Natural killer cell (primary cell): ENCODE results near the gene RBM33. TPM values are rescaled to one million over a fixed set of nuclear protein-coding genes. Genes with fewer than 3 reads are reported as not detected.

Experiments used
- ATAC-seq, 3 donors: fragments of 150-1000 bp in 2 of 3; fragments of 200-7000 bp in 1 of 3; cut with Tn5 transposase; 1 replicate in 1 of 3; 2 replicates in 2 of 3; pipeline ENCODE4 v1.10.0; 2021; ENCODE audit warnings: mild to moderate bottlenecking in 2 of 3, moderate library complexity in 2 of 3
- DNase-seq, 2 donors: peaks; one replicate each; pipeline versions ENCODE4 v3.0.0 to v3.0.0-alpha.2; 2013 to 2021; ENCODE audit warnings: mixed read lengths in 1 of 2
- H3K27ac ChIP-seq: one replicate; pipeline ENCODE4 v1.5.1; 2013; ENCODE audit warnings: mild to moderate bottlenecking, low read length
- H3K27me3 ChIP-seq: one replicate; pipeline ENCODE4 v1.6.1; 2013; ENCODE audit warnings: low read length; ENCODE audit not compliant: control insufficient read depth, insufficient read depth
- H3K36me3 ChIP-seq: one replicate; pipeline ENCODE4 v1.6.1; 2013; ENCODE audit warnings: low read length; ENCODE audit not compliant: control insufficient read depth, insufficient read depth
- H3K4me1 ChIP-seq: one replicate; pipeline ENCODE4 v1.6.1; 2013; ENCODE audit warnings: low read length; ENCODE audit not compliant: control insufficient read depth, insufficient read depth
- H3K4me3 ChIP-seq: one replicate; pipeline ENCODE4 v1.5.1; 2013; ENCODE audit warnings: low read length
- H3K9me3 ChIP-seq: one replicate; pipeline ENCODE4 v1.6.1; 2013; ENCODE audit warnings: low read length; ENCODE audit not compliant: control insufficient read depth, insufficient read depth
- H3K27ac Mint-ChIP-seq, 2 donors: one replicate each; pipeline ENCODE4 v1.8.0; 2022; ENCODE audit warnings: mild to moderate bottlenecking in 2 of 2, mixed read lengths in 2 of 2, moderate library complexity in 1 of 2
- H3K27me3 Mint-ChIP-seq, 2 donors: one replicate each; pipeline ENCODE4 v1.8.0; 2022; ENCODE audit warnings: low read depth in 2 of 2, mixed read lengths in 2 of 2
- H3K36me3 Mint-ChIP-seq: one replicate; pipeline ENCODE4 v1.8.0; 2022; ENCODE audit warnings: mixed read lengths
- H3K4me1 Mint-ChIP-seq, 2 donors: one replicate each; pipeline ENCODE4 v1.8.0; 2022; ENCODE audit warnings: mixed read lengths in 2 of 2
- H3K4me3 Mint-ChIP-seq: one replicate; pipeline ENCODE4 v1.8.0; 2022; ENCODE audit warnings: mild to moderate bottlenecking, moderate library complexity, mixed read lengths
- H3K9me3 Mint-ChIP-seq, 2 donors: one replicate each; pipeline ENCODE4 v1.8.0; 2022; ENCODE audit warnings: mixed read lengths in 2 of 2
- CTCF ChIP-seq: fragments of 200-600 bp; IDR thresholded peaks from one replicate; pipeline ENCODE4 v1.8.0; 2022; ENCODE audit warnings: antibody characterized with exemption
- WGBS: methylation state at CpG from one replicate; pipeline ENCODE4 v1.1.7; 2013; ENCODE audit warnings: missing lambda C conversion rate; ENCODE audit not compliant: insufficient coverage; 5-methylcytosine and 5-hydroxymethylcytosine counted together
- intact Hi-C: fragments of 100-400 bp; cut with micrococcal nuclease; formaldehyde crosslinking; loops from one replicate; pipeline ENCODE4 v1.14.2; 2022
- total RNA-seq, 4 donors: library from RNA; stranded (reverse); fragments of 120-200 nt in 1 of 4; gene quantifications; one replicate each; pipeline versions ENCODE4 v1.2.3 to v1.2.4, GENCODE V29; 2013 to 2022

RBM33 gene
- total RNA-seq, 3 donors from 2014 or later (not counting 1 experiment from before 2014, with no cell fraction given): 161 to 182 (median 182) TPM

GRCh38 chr7:155665957-155666287, 21.5 kb downstream of the RBM33 start:
- Histone ChIP-seq H3K36me3 (peaks cover 7% of the 10 kb centered on the region), H3K4me1 (peaks cover 17% of the 10 kb centered on the region), H3K4me3 (no peak overlapping the region), H3K27ac (no peak overlapping the region), H3K9me3 (no peaks in the 10 kb centered on the region), H3K27me3 (no peaks in the 10 kb centered on the region)
- no peaks in the 10 kb centered on the region for H3K9me3 Mint-ChIP-seq
- H3K36me3 Mint-ChIP-seq: no peaks in the 10 kb centered on the region
- H3K27ac Mint-ChIP-seq: peak overlapping the region; percentile 51 to 76
- DNase-seq (no peak), ATAC-seq (no peak)
- H3K4me3 Mint-ChIP-seq: no peak overlapping the region
- intact Hi-C loops: no loop called here
- peaks cover 84 to 86% of the 10 kb centered on the region in 2 donors for H3K4me1 Mint-ChIP-seq
- no peaks in the 10 kb centered on the region for H3K27me3 Mint-ChIP-seq
- no peak for TF ChIP-seq CTCF
- 85% methylated on average over 3 of the region's 3 CpGs for WGBS

- H3K27me3 ChIP-seq: no peaks in the 10 kb centered on the region
- Mint-ChIP-seq H3K27me3 (no peaks in the 10 kb centered on the region), H3K4me3 (peak overlapping the region; percentile 31), H3K36me3 (no peaks in the 10 kb centered on the region), H3K4me1 (peaks cover 85 to 87% of the 10 kb centered on the region in 2 donors), H3K9me3 (no peaks in the 10 kb centered on the region), H3K27ac (peak overlapping the region; percentile 51 to 62)
- intact Hi-C loops: no loop called here
- DNase-seq: no peak
- no peak for TF ChIP-seq CTCF
- no peak overlapping the region for H3K27ac ChIP-seq
- no peak overlapping the region for H3K4me3 ChIP-seq
- H3K4me1 ChIP-seq: peaks cover 13% of the 10 kb centered on the region
- peak in 2 of 3 donors; percentile 16 to 55 for ATAC-seq
- 61% methylated on average over 6 of the region's 6 CpGs for WGBS
- H3K9me3 ChIP-seq: no peaks in the 10 kb centered on the region
- H3K36me3 ChIP-seq: peaks cover 7% of the 10 kb centered on the region
Observed at GRCh38 chr7:155667241-155667829, 22.9 kb downstream of the RBM33 start.

- WGBS: 83% methylated on average over 11 of the region's 11 CpGs
- H3K27me3 ChIP-seq: no peaks in the 10 kb centered on the region
- Mint-ChIP-seq H3K4me1 (peaks cover 65 to 70% of the 10 kb centered on the region in 2 donors), H3K27me3 (no peaks in the 10 kb centered on the region), H3K4me3 (no peak overlapping the region), H3K27ac (peak overlapping the region; percentile 5 to 17), H3K36me3 (no peaks in the 10 kb centered on the region), H3K9me3 (no peaks in the 10 kb centered on the region)
- H3K9me3 ChIP-seq: no peaks in the 10 kb centered on the region
- H3K27ac ChIP-seq: no peak overlapping the region
- DNase-seq: no peak
- no peak for TF ChIP-seq CTCF
- H3K4me3 ChIP-seq: no peak overlapping the region
- no peak for ATAC-seq
- H3K36me3 ChIP-seq: peaks cover 11% of the 10 kb centered on the region
- H3K4me1 ChIP-seq: peaks cover 8% of the 10 kb centered on the region
- intact Hi-C loops: no loop called here
Observed at GRCh38 chr7:155669717-155670505, 25.4 kb downstream of the RBM33 start.
